SK-N-SH treated with all-trans-retinoic acid at 6 μM for 48 hours (cell line): ENCODE measurements around the gene ST6GAL1.
"Not testable (repeated sequence)": the region's sequence is repeated elsewhere in the genome, so short reads cannot be mapped to it uniquely, and the experiment has no call there.

Source experiments
- ARNTL ChIP-seq: fragments of 450-650 bp; formaldehyde crosslinking; IDR thresholded peaks from 2 replicates; pipeline ENCODE4 v1.5.0; 2020; ENCODE audit warnings: low read depth, mild to moderate bottlenecking, moderate library complexity, borderline replicate concordance
- BACH2 ChIP-seq: fragments of 250-450 bp; sonication (Bioruptor Pico); IDR thresholded peaks from 2 replicates; pipeline ENCODE4 v1.9.0; 2021; ENCODE audit warnings: mild to moderate bottlenecking, borderline replicate concordance
- ESRRG ChIP-seq: fragments of 250-450 bp; sonication (Bioruptor Pico); IDR thresholded peaks from 2 replicates; pipeline ENCODE4 v1.6.1; 2021; ENCODE audit warnings: mild to moderate bottlenecking
- RARB ChIP-seq: fragments of 250-450 bp; sonication (Bioruptor Pico); IDR thresholded peaks from 2 replicates; pipeline ENCODE4 v1.8.0; 2021; ENCODE audit warnings: mild to moderate bottlenecking, moderate library complexity
- SNAI2 ChIP-seq: fragments of 250-450 bp; sonication (Bioruptor Pico); IDR thresholded peaks from 2 replicates; pipeline ENCODE4 v1.5.0; 2020; ENCODE audit warnings: mild to moderate bottlenecking, moderate library complexity
- TCF4 ChIP-seq: fragments of 250-450 bp; sonication (Bioruptor Pico); IDR thresholded peaks from 2 replicates; pipeline ENCODE4 v1.8.0; 2021; ENCODE audit warnings: mild to moderate bottlenecking, moderate library complexity, borderline replicate concordance
- ZFP3 ChIP-seq: fragments of 250-450 bp; sonication (Bioruptor Pico); IDR thresholded peaks from 2 replicates; pipeline ENCODE4 v1.5.0; 2020; ENCODE audit warnings: mild to moderate bottlenecking, moderate library complexity
- TF ChIP-seq, protein P1 (sequence below): fragments of 250-450 bp; sonication (Bioruptor Pico); IDR thresholded peaks from 2 replicates; pipeline ENCODE4 v1.8.0; 2021; ENCODE audit warnings: low read depth, mild to moderate bottlenecking, moderate library complexity, borderline replicate concordance
- TF ChIP-seq, protein P2 (sequence below): fragments of 250-450 bp; sonication (Bioruptor Pico); IDR thresholded peaks from 2 replicates; pipeline ENCODE4 v1.8.0; 2020; ENCODE audit warnings: mild to moderate bottlenecking, moderate library complexity, borderline replicate concordance

DNA sequence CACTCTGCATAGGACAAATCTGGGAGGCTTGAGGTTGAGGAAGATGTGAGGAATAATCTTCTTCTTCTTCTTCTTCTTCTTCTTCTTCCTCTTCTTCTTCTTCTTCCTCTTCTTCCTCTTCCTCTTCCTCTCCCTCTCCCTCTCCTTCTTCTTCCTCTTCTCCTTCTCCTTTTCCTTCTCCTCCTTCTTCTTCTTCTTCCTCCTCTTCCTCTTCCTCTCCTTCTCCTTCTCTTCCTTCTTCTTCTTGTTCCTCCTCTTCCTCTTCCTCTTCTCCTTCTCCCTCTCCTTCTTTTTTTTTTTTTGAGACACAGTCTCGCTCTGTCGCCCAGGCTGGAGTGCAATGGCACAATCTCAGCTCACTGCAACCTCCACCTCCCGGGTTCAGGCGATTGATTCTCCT, 40.6 kb upstream of the ST6GAL1 start:
- not testable (repeated sequence) for TF ChIP-seq TCF4 (CRISPR knock-in tag); ESRRG; SNAI2; ARNTL (CRISPR knock-in tag); RARB (CRISPR knock-in tag); ZFP3 (CRISPR knock-in tag); BACH2 (CRISPR knock-in tag)
- TF ChIP-seq, protein P1, sequence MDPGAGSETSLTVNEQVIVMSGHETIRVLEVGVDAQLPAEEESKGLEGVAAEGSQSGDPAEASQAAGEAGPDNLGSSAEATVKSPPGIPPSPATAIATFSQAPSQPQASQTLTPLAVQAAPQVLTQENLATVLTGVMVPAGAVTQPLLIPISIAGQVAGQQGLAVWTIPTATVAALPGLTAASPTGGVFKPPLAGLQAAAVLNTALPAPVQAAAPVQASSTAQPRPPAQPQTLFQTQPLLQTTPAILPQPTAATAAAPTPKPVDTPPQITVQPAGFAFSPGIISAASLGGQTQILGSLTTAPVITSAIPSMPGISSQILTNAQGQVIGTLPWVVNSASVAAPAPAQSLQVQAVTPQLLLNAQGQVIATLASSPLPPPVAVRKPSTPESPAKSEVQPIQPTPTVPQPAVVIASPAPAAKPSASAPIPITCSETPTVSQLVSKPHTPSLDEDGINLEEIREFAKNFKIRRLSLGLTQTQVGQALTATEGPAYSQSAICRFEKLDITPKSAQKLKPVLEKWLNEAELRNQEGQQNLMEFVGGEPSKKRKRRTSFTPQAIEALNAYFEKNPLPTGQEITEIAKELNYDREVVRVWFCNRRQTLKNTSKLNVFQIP (CRISPR knock-in tag) = not testable (repeated sequence)
- TF ChIP-seq, protein P2, sequence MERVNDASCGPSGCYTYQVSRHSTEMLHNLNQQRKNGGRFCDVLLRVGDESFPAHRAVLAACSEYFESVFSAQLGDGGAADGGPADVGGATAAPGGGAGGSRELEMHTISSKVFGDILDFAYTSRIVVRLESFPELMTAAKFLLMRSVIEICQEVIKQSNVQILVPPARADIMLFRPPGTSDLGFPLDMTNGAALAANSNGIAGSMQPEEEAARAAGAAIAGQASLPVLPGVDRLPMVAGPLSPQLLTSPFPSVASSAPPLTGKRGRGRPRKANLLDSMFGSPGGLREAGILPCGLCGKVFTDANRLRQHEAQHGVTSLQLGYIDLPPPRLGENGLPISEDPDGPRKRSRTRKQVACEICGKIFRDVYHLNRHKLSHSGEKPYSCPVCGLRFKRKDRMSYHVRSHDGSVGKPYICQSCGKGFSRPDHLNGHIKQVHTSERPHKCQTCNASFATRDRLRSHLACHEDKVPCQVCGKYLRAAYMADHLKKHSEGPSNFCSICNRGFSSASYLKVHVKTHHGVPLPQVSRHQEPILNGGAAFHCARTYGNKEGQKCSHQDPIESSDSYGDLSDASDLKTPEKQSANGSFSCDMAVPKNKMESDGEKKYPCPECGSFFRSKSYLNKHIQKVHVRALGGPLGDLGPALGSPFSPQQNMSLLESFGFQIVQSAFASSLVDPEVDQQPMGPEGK (CRISPR knock-in tag) = not testable (repeated sequence)
